ENCODE measurements around the gene MRTFA.
"Not testable (repeated sequence)": the region's sequence is repeated elsewhere in the genome, so short reads cannot be mapped to it uniquely, and the experiment has no call there.

Gene MRTFA

DNA sequence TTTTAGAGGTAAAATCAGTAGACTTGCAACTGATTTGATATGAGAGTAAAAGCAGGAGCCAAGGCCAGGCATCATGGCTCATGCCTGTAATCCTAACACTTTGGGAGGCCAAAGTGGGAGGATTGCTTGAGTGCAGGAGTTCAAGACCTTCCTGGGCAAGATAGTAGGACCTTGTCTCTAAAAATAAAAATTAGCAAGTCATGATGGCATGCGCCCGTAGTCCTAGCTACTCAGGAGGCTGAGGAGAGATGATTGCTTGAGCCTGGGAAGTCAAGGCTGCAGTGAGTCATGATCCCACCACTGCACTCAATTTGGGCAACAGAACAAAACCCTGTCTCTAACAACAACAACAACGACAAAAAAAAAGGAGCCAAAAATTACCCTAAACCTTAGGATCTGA lies 252.6 kb downstream of the MRTFA start:
- no peak for DNase-seq

DNA sequence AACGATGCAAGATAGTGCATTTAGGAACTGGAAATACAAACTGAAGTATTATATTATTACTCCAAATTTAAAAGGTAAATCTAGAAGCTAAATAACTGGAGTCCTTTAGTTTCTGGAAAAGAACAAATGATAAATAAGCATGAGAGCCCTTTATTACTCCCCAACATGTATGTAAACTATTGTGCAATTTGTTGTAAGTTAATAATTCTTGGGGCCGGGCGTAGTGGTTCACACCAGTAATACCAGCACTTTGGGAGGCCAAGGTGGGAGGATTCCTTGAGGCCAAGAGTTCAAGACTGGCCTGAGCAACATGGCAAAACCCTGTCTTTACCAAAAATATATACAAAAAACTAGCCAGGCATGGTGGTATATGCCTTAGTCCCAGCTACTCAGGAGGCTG lies 255.1 kb downstream of the MRTFA start:
- no peak for DNase-seq

DNA sequence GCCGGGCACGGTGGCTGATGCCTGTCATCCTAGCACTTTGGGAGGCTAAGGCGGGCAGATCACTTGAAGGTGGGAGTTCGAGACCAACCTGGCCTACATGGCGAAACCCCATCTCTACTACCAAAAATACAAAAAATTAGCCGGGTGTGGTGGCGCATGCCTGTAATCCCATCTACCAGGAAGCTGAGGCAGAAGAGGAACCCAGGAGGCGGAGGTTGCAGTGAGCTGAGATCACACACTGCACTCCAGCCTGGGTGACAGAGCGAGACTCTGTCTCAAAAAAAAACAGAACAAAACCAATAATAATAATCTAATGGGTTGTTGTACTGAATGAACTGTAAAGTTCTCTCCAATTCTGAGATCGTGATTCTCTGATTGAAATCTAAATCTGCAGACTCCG lies 258.1 kb downstream of the MRTFA start:
- not testable (repeated sequence) for DNase-seq

DNA sequence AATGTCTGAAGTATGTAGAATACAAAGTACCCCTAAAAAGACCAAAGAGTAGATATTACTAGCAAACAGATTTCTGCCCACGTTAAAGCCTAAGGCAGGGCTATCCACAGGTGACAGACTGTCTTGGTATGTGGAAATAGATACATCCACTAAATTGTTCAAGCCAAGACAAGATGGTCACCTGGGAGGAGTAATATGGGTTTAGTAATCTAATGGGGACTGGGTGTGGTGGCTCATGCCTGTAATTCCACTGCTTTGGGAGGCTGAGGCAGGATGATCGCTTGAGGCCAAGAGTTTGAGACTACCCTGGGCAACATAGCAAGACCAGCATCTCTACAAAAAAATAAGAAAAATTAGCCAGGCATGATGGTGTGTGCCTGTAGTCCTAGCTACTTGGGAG lies 258.6 kb downstream of the MRTFA start:
- DNase-seq = no peak

DNA sequence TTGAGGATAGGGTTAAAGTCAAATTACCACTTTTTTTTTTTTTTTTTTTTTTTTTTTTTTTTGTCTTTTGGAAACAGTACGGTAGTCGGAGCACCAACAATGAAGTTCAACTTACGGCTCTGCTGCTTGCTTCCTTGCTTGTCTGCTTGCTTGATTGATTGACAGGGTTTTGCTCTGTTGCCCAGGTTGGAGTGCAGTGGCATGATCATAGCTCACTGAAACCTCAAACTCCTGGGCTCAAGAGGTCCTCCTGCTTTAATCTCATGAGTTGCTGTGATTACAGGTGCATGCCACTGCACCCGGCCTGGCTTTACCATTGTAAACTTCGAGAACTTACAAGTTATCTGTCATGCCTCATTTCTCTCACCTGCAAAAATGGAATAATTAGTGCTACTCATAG lies 260.4 kb downstream of the MRTFA start:
- DNase-seq = no peak

DNA sequence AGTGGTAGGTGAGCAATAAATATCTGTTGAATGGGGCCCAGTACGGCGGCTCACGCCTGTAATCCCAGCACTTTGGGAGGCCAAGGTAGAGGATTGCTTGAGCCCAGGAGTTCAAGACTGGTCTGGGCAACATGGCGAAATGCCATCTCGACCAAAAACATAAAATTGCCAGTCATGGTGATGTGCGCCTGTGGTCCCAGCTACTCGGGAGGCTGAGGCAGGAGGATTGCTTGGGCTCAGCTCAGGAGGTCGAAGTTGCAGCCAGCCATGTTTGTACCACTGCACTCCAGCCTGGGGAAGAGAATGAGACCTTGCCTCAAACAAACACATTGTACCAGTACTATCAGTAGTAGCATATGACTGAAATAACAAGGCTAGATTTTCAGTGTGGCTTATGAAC lies 262.0 kb downstream of the MRTFA start:
- DNase-seq = no peak

DNA sequence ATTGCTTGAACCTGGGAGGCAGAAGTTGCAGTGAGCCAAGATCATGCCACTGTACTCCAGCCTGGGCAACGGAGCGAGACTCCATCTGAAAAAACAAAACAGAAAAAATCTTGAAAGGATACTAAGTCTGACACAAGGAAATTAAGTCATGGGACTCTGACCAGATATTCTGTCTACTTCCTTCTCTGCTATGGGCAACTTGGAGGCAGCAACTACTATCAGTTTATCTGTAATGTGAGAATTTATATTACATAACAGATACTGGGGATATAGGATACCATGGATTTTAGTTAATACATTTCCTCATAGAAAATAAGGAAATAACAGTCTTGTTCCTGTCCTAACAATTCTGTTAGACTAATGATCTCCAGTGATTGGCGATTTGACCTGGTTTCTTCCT lies 267.7 kb downstream of the MRTFA start:
- no peak for DNase-seq

DNA sequence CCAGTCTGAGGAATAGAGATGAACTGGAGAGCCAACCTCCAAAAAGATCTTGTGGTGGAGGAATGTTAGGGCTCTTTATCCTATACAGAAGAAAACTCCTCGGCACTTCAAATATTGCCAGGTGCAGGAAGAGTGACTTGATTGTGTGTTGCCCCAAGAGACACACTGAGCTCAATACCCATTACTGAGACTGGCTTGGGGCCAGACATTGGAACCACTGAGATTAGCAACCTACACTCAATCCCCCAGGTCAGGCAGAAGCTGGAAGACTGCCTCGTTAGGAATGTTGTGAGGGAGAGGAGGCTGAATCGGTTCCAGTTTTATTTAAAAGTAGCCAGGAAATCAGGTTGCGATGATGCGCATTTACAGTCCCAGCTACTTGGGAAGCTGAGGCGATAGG lies 268.5 kb downstream of the MRTFA start:
- no peak for DNase-seq

DNA sequence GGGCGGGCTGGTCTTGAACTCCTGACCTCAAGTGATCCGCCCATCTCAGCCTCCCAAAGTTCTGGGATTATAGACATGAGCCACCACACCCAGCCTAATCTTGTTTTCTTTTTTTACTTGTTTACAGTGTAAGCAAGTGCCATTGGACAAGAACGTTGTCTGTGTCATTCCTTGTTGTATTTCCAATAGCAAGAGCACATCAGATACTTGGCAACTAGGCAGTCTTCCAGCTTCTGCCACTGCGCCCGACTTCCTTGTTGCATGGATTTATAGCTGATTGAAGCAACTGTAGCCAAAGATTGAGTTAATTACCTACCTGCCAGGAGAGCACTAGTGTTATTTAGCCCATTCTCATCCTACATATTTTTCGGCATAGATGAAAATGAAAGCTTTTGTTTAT lies 269.2 kb downstream of the MRTFA start:
- DNase-seq = no peak

DNA sequence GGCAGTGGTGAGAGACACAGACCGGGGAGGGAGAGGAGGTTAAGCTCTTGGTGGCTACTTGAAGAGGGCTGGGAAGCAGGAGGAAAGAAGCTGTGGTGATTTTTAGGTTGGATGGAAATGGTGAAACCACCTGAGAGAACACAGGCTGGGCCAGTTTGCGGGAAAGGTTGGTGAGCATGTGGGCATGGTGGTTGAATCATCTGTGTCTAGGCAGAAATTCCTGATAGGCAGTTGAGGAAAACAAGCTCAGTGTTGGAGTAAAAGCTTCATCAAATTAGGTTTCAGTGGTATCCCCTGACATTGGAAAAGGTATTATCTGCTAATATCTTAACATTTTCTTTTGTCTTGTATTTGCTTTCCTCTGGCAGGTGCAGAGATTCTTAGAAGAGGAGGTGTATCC lies 270.5 kb downstream of the MRTFA start:
- no peak for DNase-seq

DNA sequence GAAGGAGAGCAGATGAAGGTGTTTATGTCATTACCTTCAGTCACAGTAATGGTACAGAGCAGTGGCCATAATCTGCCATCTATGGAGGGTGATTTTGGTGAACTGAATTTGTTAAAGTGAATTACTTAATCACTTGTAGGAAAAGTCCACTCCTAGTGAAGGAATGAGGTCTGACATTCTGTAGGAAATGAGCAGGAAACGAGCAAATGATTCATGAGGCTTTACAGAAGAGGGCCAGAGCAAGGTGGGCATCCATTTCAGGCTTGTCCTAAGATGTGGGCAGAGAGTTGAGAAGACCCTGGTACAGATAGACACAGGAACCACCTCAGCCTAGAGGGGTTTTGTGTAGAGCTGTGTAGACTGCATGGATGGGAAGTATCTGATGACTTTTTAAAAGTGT lies 272.1 kb downstream of the MRTFA start:
- no peak for DNase-seq

DNA sequence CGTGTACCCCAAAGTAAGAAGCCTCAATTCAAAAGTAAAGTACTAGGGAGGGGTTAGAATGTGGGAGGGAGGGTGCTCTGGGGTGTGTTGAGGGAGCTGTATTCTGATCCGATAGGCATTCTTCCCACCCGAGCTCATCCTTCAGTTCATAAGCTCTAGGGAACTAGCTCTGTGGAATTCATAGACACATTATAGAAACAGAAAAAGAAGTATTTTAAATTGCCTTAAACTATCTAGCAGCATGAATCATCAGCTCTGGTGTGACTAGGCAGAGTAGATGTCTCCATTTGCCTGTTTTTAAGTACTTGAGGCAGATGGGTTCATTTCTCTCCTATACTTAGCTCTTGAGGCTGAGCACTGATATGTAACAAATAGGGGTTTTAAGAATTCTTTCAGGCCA lies 273.5 kb downstream of the MRTFA start:
- no peak for DNase-seq

DNA sequence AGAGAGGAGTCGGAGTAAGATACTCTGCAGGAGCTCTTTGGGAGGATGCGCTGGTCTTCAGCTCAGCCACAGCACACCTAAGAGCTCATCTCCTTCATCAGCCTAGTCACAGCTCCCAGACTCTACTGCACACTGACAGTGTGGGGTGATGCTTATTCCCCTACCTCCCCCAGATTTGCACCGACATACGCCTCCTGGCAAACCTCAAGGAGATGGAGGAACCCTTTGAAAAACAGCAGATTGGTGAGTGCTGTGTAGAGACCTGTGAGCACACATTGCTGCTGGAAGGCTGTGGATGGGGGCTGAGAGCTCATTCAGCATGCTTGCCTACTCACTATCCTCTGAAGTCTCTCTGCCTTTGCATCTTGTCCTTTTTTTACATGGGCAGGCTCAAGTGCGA lies 275.4 kb downstream of the MRTFA start:
- no peak for DNase-seq
